HepG2 (cell line): ENCODE data around the gene DNAJB8. TPM values are rescaled to one million over a fixed set of nuclear protein-coding genes. Genes with fewer than 3 reads are reported as not detected.

ENCODE experiments used
- ATAC-seq: fragments of 200-7000 bp; cut with Tn5 transposase; 3 replicates; pipeline ENCODE4 v1.9.1; 2020; ENCODE audit warnings: mild to moderate bottlenecking, moderate library complexity
- BruUV-seq: library from RNA; stranded (reverse); fragments of 400-500 nt; replicated peaks from 2 replicates; lab custom pipeline; 2021; lab: Mats Ljungman, UMichigan
- CTCF ChIA-PET: fragments of 300-600 bp; formaldehyde crosslinking; extraction: SDS; loops from one replicate; lab custom pipeline; 2021; ENCODE audit warnings: low total read pairs, inconsistent platforms, low intra/inter-chr PET ratio; lab: Yijun Ruan, JAX
- POLR2A ChIA-PET: fragments of 350-600 bp; sonication (Branson Sonifier 250); formaldehyde crosslinking; loops from one replicate; lab custom pipeline; 2020; ENCODE audit warnings: antibody characterized with exemption, inconsistent platforms; lab: Yijun Ruan, JAX
- DNase-seq: peaks from one replicate; pipeline ENCODE4 v3.0.0-alpha.2; 2015; ENCODE audit warnings: low spot score
- FAIRE-seq: peaks from 3 replicates; lab custom pipeline; 2011; peaks lifted over from hg19 to GRCh38; lab: Jason Lieb, UNC
- H2AFZ ChIP-seq: one replicate; pipeline ENCODE4 v1.6.1; 2011; ENCODE audit warnings: low read length, inconsistent platforms
- H3K27ac ChIP-seq: fragments of 300-600 bp; 3 replicates; pipeline ENCODE4 v1.8.0; 2011; ENCODE audit warnings: mixed run types, mild to moderate bottlenecking, mixed read lengths, low read length, inconsistent platforms; ENCODE audit not compliant: insufficient read depth; ENCODE audit errors: extremely low read length
- H3K27me3 ChIP-seq, 2 experiments: fragments of 200-600 bp in 1 of 2; 2 replicates in 1 of 2; 3 replicates in 1 of 2; pipeline versions ENCODE4 v1.6.0 to v1.8.0; 2011; ENCODE audit warnings: low read length in 2 of 2, mild to moderate bottlenecking in 2 of 2, moderate library complexity in 2 of 2, inconsistent platforms in 1 of 2; ENCODE audit not compliant: insufficient read depth in 2 of 2, control insufficient read depth in 1 of 2
- H3K36me3 ChIP-seq, 2 experiments: fragments of 200-600 bp in 1 of 2; replicated peaks in 1 of 2; 2 replicates in 1 of 2; 3 replicates in 1 of 2; pipeline versions ENCODE4 v1.5.1 to v1.8.0; 2011; ENCODE audit warnings: low read length in 2 of 2, inconsistent platforms in 1 of 2; ENCODE audit not compliant: insufficient read depth in 2 of 2, control insufficient read depth in 1 of 2
- H3K4me1 ChIP-seq: 2 replicates; pipeline ENCODE4 v1.5.1; 2012; ENCODE audit warnings: low read length, inconsistent platforms; ENCODE audit not compliant: insufficient read depth
- H3K4me2 ChIP-seq: 2 replicates; pipeline ENCODE4 v1.6.0; 2011; ENCODE audit warnings: low read depth, low read length, inconsistent platforms
- H3K4me3 ChIP-seq, 3 experiments: fragments of 200-600 bp in 1 of 3; sonication (generic), shearing (Covaris generic) in 1 of 3; replicated peaks in 1 of 3; 2 replicates each; pipeline ENCODE4 v1.5.1; 2011 to 2016; ENCODE audit warnings: low read length in 3 of 3, inconsistent platforms in 2 of 3, low read depth in 2 of 3, mild to moderate bottlenecking in 2 of 3, control low read depth in 1 of 3, mixed read lengths in 1 of 3; ENCODE audit not compliant: insufficient read depth in 1 of 3
- H3K79me2 ChIP-seq: one replicate; pipeline ENCODE4 v1.6.1; 2011; ENCODE audit warnings: low read length, inconsistent platforms; ENCODE audit not compliant: insufficient read depth
- H3K9ac ChIP-seq: 2 replicates; pipeline ENCODE4 v1.6.0; 2011; ENCODE audit warnings: mild to moderate bottlenecking, low read depth, low read length, inconsistent platforms; ENCODE audit not compliant: insufficient read depth
- H3K9me3 ChIP-seq: 2 replicates; pipeline ENCODE4 v1.5.1; 2012; ENCODE audit warnings: mild to moderate bottlenecking, low read length
- H4K20me1 ChIP-seq: 2 replicates; pipeline ENCODE4 v1.6.0; 2011; ENCODE audit warnings: inconsistent platforms, mild to moderate bottlenecking, low read length, moderate library complexity; ENCODE audit not compliant: insufficient read depth
- AGO2 ChIP-seq: fragments of 200-400 bp; formaldehyde crosslinking; optimal IDR thresholded peaks from 2 replicates; pipeline ENCODE3; 2017; ENCODE audit warnings: mild to moderate bottlenecking, low read depth, low read length, moderate library complexity
- POLR2G ChIP-seq: fragments of 200-400 bp; formaldehyde crosslinking; IDR thresholded peaks from 2 replicates; pipeline ENCODE4 v1.6.1; 2018; ENCODE audit warnings: mild to moderate bottlenecking, low read depth, low read length, moderate library complexity
- RAD21 ChIP-seq: fragments of 450-650 bp; formaldehyde crosslinking; IDR thresholded peaks from 2 replicates; pipeline ENCODE4 v1.5.0; 2020; ENCODE audit warnings: mild to moderate bottlenecking
- SKI ChIP-seq: fragments of 450-650 bp; IDR thresholded peaks from one replicate; pipeline ENCODE4 v1.6.1; 2018; ENCODE audit warnings: mild to moderate bottlenecking; ENCODE audit not compliant: partially characterized antibody
- SMC3 ChIP-seq: IDR thresholded peaks from 2 replicates; pipeline ENCODE4 v1.6.1; 2011; ENCODE audit warnings: low read length, improper control_type of control experiment
- ZBTB38 ChIP-seq: sonication (generic); formaldehyde crosslinking; IDR thresholded peaks from 2 replicates; pipeline ENCODE4 v1.5.1; 2020; ENCODE audit warnings: mild to moderate bottlenecking, missing genetic modification reagents
- ZNF234 ChIP-seq: sonication (generic); formaldehyde crosslinking; conservative IDR thresholded peaks from 2 replicates; pipeline ENCODE4 v1.5.1; 2020; ENCODE audit warnings: mild to moderate bottlenecking, missing genetic modification reagents
- ZNF512 ChIP-seq: sonication (generic); formaldehyde crosslinking; IDR thresholded peaks from 2 replicates; pipeline ENCODE4 v1.4.0; 2020; ENCODE audit warnings: mild to moderate bottlenecking, missing genetic modification reagents
- ZNF749 ChIP-seq: sonication (generic); formaldehyde crosslinking; IDR thresholded peaks from 2 replicates; pipeline ENCODE4 v1.8.0; 2022; ENCODE audit warnings: mild to moderate bottlenecking, missing genetic modification reagents, moderate library complexity, borderline replicate concordance
- WGBS: methylation state at CpG from one replicate; pipeline ENCODE4 v1.1.6; 2017; ENCODE audit warnings: low lambda C conversion rate; 5-methylcytosine and 5-hydroxymethylcytosine counted together
- in situ Hi-C: cut with HindIII; loops from 2 replicates; pipeline ENCODE4 v1.10.0; 2017; ENCODE audit warnings: low pct_unique_long_range_greater_than_20kb; ENCODE audit not compliant: extremely low pct_ligation_motif_present
- intact Hi-C: fragments of 100-400 bp; cut with micrococcal nuclease; formaldehyde crosslinking; loops from one replicate; pipeline ENCODE4 v1.10.0; 2022; ENCODE audit not compliant: unreplicated experiment
- polyA plus RNA-seq, 8 experiments: library from polyadenylated mRNA; depleted of rRNA in 3 of 8; stranded (reverse) in 7 of 8; unstranded in 1 of 8; fragments of >200 nt; fragmentation: Illumina TruSeq in 4 of 8; extraction: Trizol in 4 of 8; gene quantifications; 2 replicates each; pipeline versions ENCODE4 v1.2.1 to v1.2.3, GENCODE V29; 2011 to 2016; ENCODE audit warnings: low read depth in 4 of 8, missing spikeins in 1 of 8, mixed read lengths in 1 of 8; ENCODE audit not compliant: insufficient read depth in 1 of 8
- total RNA-seq, 5 experiments: library from RNA; depleted of rRNA; stranded (reverse); fragments of >200 nt; fragmentation: Illumina TruSeq; extraction: Trizol; gene quantifications; 2 replicates each; pipeline ENCODE4 v1.2.3, GENCODE V29; 2016; ENCODE audit warnings: low read depth in 1 of 5
- TF ChIP-seq, protein P1 (sequence below): sonication (generic); formaldehyde crosslinking; IDR thresholded peaks from 2 replicates; pipeline ENCODE4 v1.4.0; 2020; ENCODE audit warnings: missing genetic modification reagents

DNAJB8 gene
- total and polyA plus RNA-seq, 2 of the 13 experiments (the other 11 are each of a cell fraction or from before 2014, with no cell fraction given) = not detected

GRCh38 chr3:128503751-128504532 lies 37.3 kb upstream of the DNAJB8 start:
- no TSS peak for BruUV-seq
- POLR2A ChIA-PET = no interaction called here
- Histone ChIP-seq H3K79me2 (no peaks in the 10 kb centered on the region), H3K4me1 (no peaks in the 10 kb centered on the region), H3K4me2 (no peak overlapping the region), H3K27ac (no peak overlapping the region), H2AFZ (no peak overlapping the region), H3K4me3 (no peak overlapping the region), H3K36me3 (0 out of 5 replicates have a peak, but pooled peaks cover 0 to 1% of the 10 kb centered on the region in 2 experiments), H3K27me3 (no peaks in the 10 kb centered on the region), H3K9ac (no peak overlapping the region), H4K20me1 (no peaks in the 10 kb centered on the region), H3K9me3 (no peaks in the 10 kb centered on the region)
- CTCF ChIA-PET = no interaction called here
- in situ Hi-C loops (no loop called here), intact Hi-C loops (no loop called here)
- FAIRE-seq = no peak
- no peak for ATAC-seq
- 86% methylated on average over 7 of the region's 10 CpGs for WGBS
- DNase-seq = no peak
- TF ChIP-seq POLR2G = peak; percentile 23; the same call in 1 of the 2 replicates
- TF ChIP-seq ZNF749 (CRISPR knock-in tag) = no peak

- in situ Hi-C loops (no loop called here), intact Hi-C loops (no loop called here)
- DNase-seq (no peak), FAIRE-seq (peak; percentile 67), ATAC-seq (peak; percentile 79)
- H3K27ac ChIP-seq = no peak overlapping the region
- ChIA-PET CTCF (no interaction called here), POLR2A (no interaction called here)
- H4K20me1 ChIP-seq = 0 out of 2 replicates have a peak, but pooled peaks cover 3% of the 10 kb centered on the region
- H3K4me3 ChIP-seq = no peak overlapping the region
- H3K4me2 ChIP-seq = no peak overlapping the region
- H3K36me3 ChIP-seq = 0 out of 5 replicates have a peak, but pooled peaks cover 0 to 1% of the 10 kb centered on the region in 2 experiments
- 68% methylated on average over 12 of the region's 12 CpGs for WGBS
- H3K79me2 ChIP-seq = no peaks in the 10 kb centered on the region
- no peak overlapping the region for H2AFZ ChIP-seq
- H3K9me3 ChIP-seq = no peaks in the 10 kb centered on the region
- no peak overlapping the region for H3K9ac ChIP-seq
- no peaks in the 10 kb centered on the region for H3K4me1 ChIP-seq
- BruUV-seq = no TSS peak
- H3K27me3 ChIP-seq = no peaks in the 10 kb centered on the region
- TF ChIP-seq SMC3 (peak; percentile 53; the same call in 1 of the 2 replicates), SKI (no peak), ZBTB38 (0 out of 2 replicates have a peak, but pooled peaks have one; percentile 19), ZNF234 (CRISPR knock-in tag) (no peak), RAD21 (CRISPR knock-in tag) (peak; percentile 20; the same call in 1 of the 2 replicates), ZNF512 (CRISPR knock-in tag) (no peak), AGO2 (peak; percentile 19)
- TF ChIP-seq, protein P1, sequence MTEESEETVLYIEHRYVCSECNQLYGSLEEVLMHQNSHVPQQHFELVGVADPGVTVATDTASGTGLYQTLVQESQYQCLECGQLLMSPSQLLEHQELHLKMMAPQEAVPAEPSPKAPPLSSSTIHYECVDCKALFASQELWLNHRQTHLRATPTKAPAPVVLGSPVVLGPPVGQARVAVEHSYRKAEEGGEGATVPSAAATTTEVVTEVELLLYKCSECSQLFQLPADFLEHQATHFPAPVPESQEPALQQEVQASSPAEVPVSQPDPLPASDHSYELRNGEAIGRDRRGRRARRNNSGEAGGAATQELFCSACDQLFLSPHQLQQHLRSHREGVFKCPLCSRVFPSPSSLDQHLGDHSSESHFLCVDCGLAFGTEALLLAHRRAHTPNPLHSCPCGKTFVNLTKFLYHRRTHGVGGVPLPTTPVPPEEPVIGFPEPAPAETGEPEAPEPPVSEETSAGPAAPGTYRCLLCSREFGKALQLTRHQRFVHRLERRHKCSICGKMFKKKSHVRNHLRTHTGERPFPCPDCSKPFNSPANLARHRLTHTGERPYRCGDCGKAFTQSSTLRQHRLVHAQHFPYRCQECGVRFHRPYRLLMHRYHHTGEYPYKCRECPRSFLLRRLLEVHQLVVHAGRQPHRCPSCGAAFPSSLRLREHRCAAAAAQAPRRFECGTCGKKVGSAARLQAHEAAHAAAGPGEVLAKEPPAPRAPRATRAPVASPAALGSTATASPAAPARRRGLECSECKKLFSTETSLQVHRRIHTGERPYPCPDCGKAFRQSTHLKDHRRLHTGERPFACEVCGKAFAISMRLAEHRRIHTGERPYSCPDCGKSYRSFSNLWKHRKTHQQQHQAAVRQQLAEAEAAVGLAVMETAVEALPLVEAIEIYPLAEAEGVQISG = peak; percentile 78
Measured at GRCh38 chr3:128503164-128503651, 36.5 kb upstream of the DNAJB8 start.
